K562 (cell line): ENCODE measurements around the gene FBXL22.

Experiments
- ARID2 ChIP-seq: fragments of 450-650 bp; IDR thresholded peaks from 2 replicates; pipeline ENCODE4 v1.6.1; 2017; ENCODE audit warnings: antibody characterized with exemption, mild to moderate bottlenecking
- CHD4 ChIP-seq: fragments of 200-600 bp; sonication (generic); IDR thresholded peaks from 3 replicates; pipeline ENCODE4 v1.6.1; 2012; ENCODE audit warnings: low read depth, mild to moderate bottlenecking, mixed read lengths, low read length, inconsistent platforms; ENCODE audit not compliant: insufficient read depth, insufficient replicate concordance, poor library complexity, severe bottlenecking
- GTF3C2 ChIP-seq: IDR thresholded peaks from 3 replicates; pipeline ENCODE4 v1.6.1; 2011; ENCODE audit warnings: borderline replicate concordance, mild to moderate bottlenecking, moderate library complexity; ENCODE audit not compliant: insufficient read length; ENCODE audit errors: extremely low read depth
- SP1 ChIP-seq: sonication (generic); formaldehyde crosslinking; IDR thresholded peaks from 2 replicates; pipeline ENCODE4 v1.8.1; 2022; ENCODE audit warnings: mild to moderate bottlenecking, missing genetic modification reagents
- ZNF232 ChIP-seq: sonication (generic); formaldehyde crosslinking; IDR thresholded peaks from 2 replicates; pipeline ENCODE4 v1.8.0; 2022; ENCODE audit warnings: mild to moderate bottlenecking, missing genetic modification reagents
- ZNF609 ChIP-seq: sonication (generic); formaldehyde crosslinking; IDR thresholded peaks from 2 replicates; pipeline ENCODE4 v1.8.1; 2023; ENCODE audit warnings: missing genetic modification reagents, mild to moderate bottlenecking, borderline replicate concordance
- ZNF639 ChIP-seq, 2 experiments: fragments of 200-800 bp in 1 of 2; sonication (Bioruptor generic) in 1 of 2; sonication (generic) in 1 of 2; formaldehyde crosslinking in 1 of 2; IDR thresholded peaks in 1 of 2; conservative IDR thresholded peaks in 1 of 2; 2 replicates each; pipeline versions ENCODE4 v1.5.0 to v1.6.1; 2016 to 2020; ENCODE audit warnings: missing compliant biosample characterization in 1 of 2, missing genetic modification characterization in 1 of 2, missing genetic modification reagents in 1 of 2

GRCh38 chr15:63623232-63623969, 26.2 kb downstream of the FBXL22 start:
- TF ChIP-seq CHD4: no peak
- no peak for TF ChIP-seq ZNF232 (CRISPR knock-in tag)
- TF ChIP-seq SP1: no peak
- no peak for TF ChIP-seq GTF3C2
- TF ChIP-seq ZNF639 (CRISPR knock-in tag; conservative IDR thresholded peaks at IDR 0.05 in 1 of 2, IDR thresholded peaks at IDR 0.05 in 1 of 2): no peak
- TF ChIP-seq ZNF609 (CRISPR knock-in tag): no peak
- TF ChIP-seq ARID2: no peak
